GM20000 (cell line): ENCODE results near the gene CCDC183.

ENCODE experiments used
- DNase-seq: peaks from one replicate; pipeline ENCODE4 v3.0.0; 2012; ENCODE audit warnings: low spot score
- CTCF ChIP-seq: IDR thresholded peaks from 2 replicates; pipeline ENCODE4 v1.5.1; 2012; ENCODE audit warnings: mild to moderate bottlenecking, control low read depth; ENCODE audit errors: extremely low read depth, missing control alignments

Gene CCDC183

GRCh38 chr9:136825295-136826187, 29.4 kb downstream of the CCDC183 start:
- no peak for DNase-seq

GRCh38 chr9:136826188-136826541, 30.0 kb downstream of the CCDC183 start:
- no peak for DNase-seq
- no peak for TF ChIP-seq CTCF

More at GRCh38 chr9:136825295-136826187, 29.4 kb downstream of the CCDC183 start:
- no peak for TF ChIP-seq CTCF

GRCh38 chr9:136826703-136827582, 30.8 kb downstream of the CCDC183 start:
- no peak for DNase-seq
- TF ChIP-seq CTCF, result no peak

GRCh38 chr9:136827794-136828473, 31.8 kb downstream of the CCDC183 start:
- no peak for TF ChIP-seq CTCF
- no peak for DNase-seq

- no peak for TF ChIP-seq CTCF
- no peak for DNase-seq
Observed at GRCh38 chr9:136828474-136829140, 32.5 kb downstream of the CCDC183 start.

GRCh38 chr9:136829412-136829811, 33.3 kb downstream of the CCDC183 start:
- no peak for TF ChIP-seq CTCF
- DNase-seq, result no peak
